Left renal cortex interstitium (tissue), 4 donors: ENCODE data around the gene SYCE3. TPM values are rescaled to one million over a fixed set of nuclear protein-coding genes. Genes with fewer than 3 reads are reported as not detected.
"Not testable (repeated sequence)": the region's sequence is repeated elsewhere in the genome, so short reads cannot be mapped to it uniquely, and the experiment has no call there.

Experiments
- DNase-seq, 4 donors: peaks; one replicate each; pipeline ENCODE4 v3.0.0-alpha.2; 2013; ENCODE audit warnings: low read depth in 4 of 4, low spot score in 2 of 4, missing footprints in 1 of 4
- polyA plus RNA-seq, 4 donors: library from polyadenylated mRNA; unstranded; fragments of 120-200 nt; gene quantifications; one replicate each; pipeline ENCODE4 v1.2.1, GENCODE V29; 2013; ENCODE audit not compliant: insufficient read length in 4 of 4

Gene SYCE3
- polyA plus RNA-seq = under 1 TPM in 1 of 4 donors, not detected in 3; 0.43 TPM

GRCh38 chr22:50562523-50563412, at the start of gene SYCE3:
SYCE3 (minus strand) TSS chr22:50562919; CDS start chr22:50556405, 6,514 bp downstream.
- peak; percentile 77 to 89 (median 82) for DNase-seq

GRCh38 chr22:50612168-50612527, 49.4 kb upstream of the SYCE3 start:
- no peak for DNase-seq

GRCh38 chr22:50611341-50612060, 48.8 kb upstream of the SYCE3 start:
- no peak for DNase-seq

- DNase-seq = no peak
Measured at GRCh38 chr22:50610581-50610980, 47.9 kb upstream of the SYCE3 start.

- no peak for DNase-seq
Measured at GRCh38 chr22:50610041-50610451, 47.3 kb upstream of the SYCE3 start.

GRCh38 chr22:50609599-50609998, 46.9 kb upstream of the SYCE3 start:
- DNase-seq = no peak

GRCh38 chr22:50608996-50609395, 46.3 kb upstream of the SYCE3 start:
- no peak for DNase-seq

GRCh38 chr22:50608058-50608840, 45.5 kb upstream of the SYCE3 start:
- DNase-seq = not testable (repeated sequence)

GRCh38 chr22:50607659-50608020, 44.9 kb upstream of the SYCE3 start:
- no peak for DNase-seq

- no peak for DNase-seq
Measured at GRCh38 chr22:50606946-50607658, 44.4 kb upstream of the SYCE3 start.

GRCh38 chr22:50606165-50606945, 43.6 kb upstream of the SYCE3 start:
- DNase-seq = no peak

GRCh38 chr22:50605613-50606074, 42.9 kb upstream of the SYCE3 start:
- DNase-seq = no peak

- DNase-seq = no peak
Measured at GRCh38 chr22:50605002-50605612, 42.4 kb upstream of the SYCE3 start.

GRCh38 chr22:50604256-50605001, 41.7 kb upstream of the SYCE3 start:
- DNase-seq = no peak

- DNase-seq = no peak
Measured at GRCh38 chr22:50603511-50604255, 41.0 kb upstream of the SYCE3 start.

- DNase-seq = no peak
Measured at GRCh38 chr22:50602338-50602700, 39.6 kb upstream of the SYCE3 start.

GRCh38 chr22:50601669-50602337, 39.1 kb upstream of the SYCE3 start:
- no peak for DNase-seq
